SH-SY5Y (cell line): ENCODE results near the gene PDE11A.

ENCODE experiments used
- GATA2 ChIP-seq: IDR thresholded peaks from 2 replicates; pipeline ENCODE4 v1.6.1; 2011; ENCODE audit warnings: mild to moderate bottlenecking, low read depth, low read length
- GATA3 ChIP-seq: IDR thresholded peaks from 2 replicates; pipeline ENCODE4 v1.6.1; 2011; ENCODE audit warnings: low read depth, mild to moderate bottlenecking, low read length, moderate library complexity

- TF ChIP-seq GATA2 (no peak), GATA3 (no peak)
Measured at GRCh38 chr2:178115271-178115670, 42.7 kb upstream of the PDE11A start.
